H1 (cell line): ENCODE measurements around the gene ACER3.

Experiments used
- CHD2 ChIP-seq: IDR thresholded peaks from 2 replicates; pipeline ENCODE4 v1.6.1; 2012; ENCODE audit warnings: low read length, improper control_type of control experiment
- CTCF ChIP-seq, 3 experiments: IDR thresholded peaks; 1 replicate in 2 of 3; 2 replicates in 1 of 3; pipeline versions ENCODE4 v1.5.1 to v1.6.1; 2011; ENCODE audit warnings: low read length in 3 of 3, mild to moderate bottlenecking in 3 of 3, inconsistent platforms in 2 of 3, low read depth in 1 of 3, moderate library complexity in 1 of 3; ENCODE audit not compliant: insufficient read depth in 1 of 3; ENCODE audit errors: control extremely low read depth in 1 of 3
- EZH2 ChIP-seq: fragments of 200-600 bp; sonication (generic); IDR thresholded peaks from 2 replicates; pipeline ENCODE4 v1.7.1; 2012; ENCODE audit warnings: low read depth, mild to moderate bottlenecking, moderate library complexity, low read length, inconsistent platforms; ENCODE audit not compliant: severe bottlenecking
- JUN ChIP-seq: IDR thresholded peaks from 2 replicates; pipeline ENCODE4 v1.6.1; 2011; ENCODE audit warnings: low read depth, mild to moderate bottlenecking, improper control_type of control experiment, low read length
- JUND ChIP-seq: IDR thresholded peaks from 2 replicates; pipeline ENCODE4 v1.6.1; 2011; ENCODE audit warnings: mild to moderate bottlenecking, improper control_type of control experiment, low read length
- MAX ChIP-seq: IDR thresholded peaks from 2 replicates; pipeline ENCODE4 v1.6.1; 2012; ENCODE audit warnings: inconsistent platforms
- NANOG ChIP-seq: IDR thresholded peaks from 2 replicates; pipeline ENCODE4 v1.6.1; 2011; ENCODE audit warnings: low read length, low read depth, mild to moderate bottlenecking, inconsistent platforms; ENCODE audit not compliant: insufficient read depth, poor library complexity, severe bottlenecking
- POLR2A ChIP-seq, 2 experiments: IDR thresholded peaks; 1 replicate in 1 of 2; 2 replicates in 1 of 2; pipeline ENCODE4 v1.6.1; 2011; ENCODE audit warnings: low read depth in 2 of 2, low read length in 2 of 2, mild to moderate bottlenecking in 2 of 2; ENCODE audit errors: control extremely low read depth in 1 of 2
- POLR2AphosphoS5 ChIP-seq: IDR thresholded peaks from 2 replicates; pipeline ENCODE4 v1.6.1; 2011; ENCODE audit warnings: low read depth, low read length
- RAD21 ChIP-seq, 2 experiments: IDR thresholded peaks in 1 of 2; conservative IDR thresholded peaks in 1 of 2; 2 replicates each; pipeline ENCODE4 v1.6.1; 2011; ENCODE audit warnings: low read depth in 2 of 2, low read length in 2 of 2, improper control_type of control experiment in 1 of 2, inconsistent platforms in 1 of 2, mild to moderate bottlenecking in 1 of 2, moderate library complexity in 1 of 2
- SIN3A ChIP-seq, 2 experiments: IDR thresholded peaks in 1 of 2; conservative IDR thresholded peaks in 1 of 2; 2 replicates each; pipeline ENCODE4 v1.6.1; 2011 to 2012; ENCODE audit warnings: low read length in 2 of 2, improper control_type of control experiment in 1 of 2, low read depth in 1 of 2, mild to moderate bottlenecking in 1 of 2
- TAF1 ChIP-seq: IDR thresholded peaks from 2 replicates; pipeline ENCODE4 v1.6.1; 2011; ENCODE audit warnings: mild to moderate bottlenecking, low read depth, low read length
- USF2 ChIP-seq: IDR thresholded peaks from 2 replicates; pipeline ENCODE4 v1.6.1; 2011; ENCODE audit warnings: low read length, improper control_type of control experiment

GRCh38 chr11:77042111-77042726, 181.5 kb downstream of the ACER3 start:
- TF ChIP-seq USF2 (no peak), EZH2 (no peak), JUN (no peak), CTCF (IDR thresholded peaks at IDR 0.05; ENCODE audit: control extremely low read depth in 1 of 3, insufficient read depth in 1 of 3, low read depth in 1 of 3, low read length in 3 of 3) (no peak), NANOG (no peak), MAX (no peak), POLR2AphosphoS5 (no peak), TAF1 (no peak), JUND (no peak), CHD2 (no peak), POLR2A (IDR thresholded peaks at IDR 0.05; ENCODE audit: control extremely low read depth in 1 of 2, low read depth in 2 of 2, low read length in 2 of 2) (no peak), SIN3A (conservative IDR thresholded peaks at IDR 0.05 in 1 of 2, IDR thresholded peaks at IDR 0.05 in 1 of 2; ENCODE audit: low read depth in 1 of 2, low read length in 2 of 2) (no peak), RAD21 (IDR thresholded peaks at IDR 0.05 in 1 of 2, conservative IDR thresholded peaks at IDR 0.05 in 1 of 2; ENCODE audit: low read depth in 2 of 2, low read length in 2 of 2) (no peak)
